HEK293 (cell line): ENCODE measurements around the gene TCERG1L.

Experiments
- KLF9 ChIP-seq: fragments of 450-650 bp; formaldehyde crosslinking; IDR thresholded peaks from 2 replicates; pipeline ENCODE4 v1.5.1; 2016; ENCODE audit warnings: missing biosample characterization, missing genetic modification characterization, low read depth
- TRIM28 ChIP-seq: IDR thresholded peaks from 2 replicates; pipeline ENCODE4 v1.6.1; 2011; ENCODE audit warnings: low read length, control low read depth, borderline replicate concordance
- ZBTB1 ChIP-seq: fragments of 450-650 bp; formaldehyde crosslinking; IDR thresholded peaks from 2 replicates; pipeline ENCODE4 v1.5.1; 2016; ENCODE audit warnings: missing biosample characterization, missing genetic modification characterization
- ZNF121 ChIP-seq: fragments of 450-650 bp; formaldehyde crosslinking; IDR thresholded peaks from 2 replicates; pipeline ENCODE4 v1.5.1; 2016; ENCODE audit warnings: missing biosample characterization, missing genetic modification characterization
- ZNF266 ChIP-seq: fragments of 450-650 bp; formaldehyde crosslinking; IDR thresholded peaks from 2 replicates; pipeline ENCODE4 v1.5.1; 2016; ENCODE audit warnings: missing biosample characterization, missing genetic modification characterization, low read depth
- ZNF660 ChIP-seq: fragments of 450-650 bp; IDR thresholded peaks from 2 replicates; pipeline ENCODE4 v1.5.1; 2018; ENCODE audit warnings: missing biosample characterization, mild to moderate bottlenecking, missing genetic modification characterization
- TF ChIP-seq, protein P1 (sequence below): fragments of 450-650 bp; formaldehyde crosslinking; IDR thresholded peaks from 2 replicates; pipeline ENCODE4 v1.5.1; 2016; ENCODE audit warnings: missing biosample characterization, missing genetic modification characterization

DNA sequence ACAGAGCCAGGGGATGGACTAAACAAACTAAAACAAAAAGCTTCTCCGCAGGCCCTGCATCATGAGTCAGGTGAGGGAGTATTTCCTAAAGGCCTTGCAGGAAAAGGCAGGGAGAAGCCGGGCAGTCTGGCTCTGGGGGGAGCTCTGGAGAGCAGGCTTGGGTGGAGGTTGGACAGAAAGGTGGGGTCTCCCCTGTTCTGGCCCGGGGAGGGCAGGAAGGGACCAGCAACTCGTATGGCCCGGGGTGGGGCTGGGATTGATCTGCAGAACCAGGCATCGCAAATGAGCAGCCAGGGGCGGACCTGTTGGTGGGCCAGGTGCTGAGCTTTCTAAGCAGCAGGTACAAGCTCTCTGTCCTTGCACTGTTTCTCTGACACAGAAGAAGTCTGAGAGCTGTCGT, 235.2 kb downstream of the TCERG1L start:
- TF ChIP-seq, protein P1, sequence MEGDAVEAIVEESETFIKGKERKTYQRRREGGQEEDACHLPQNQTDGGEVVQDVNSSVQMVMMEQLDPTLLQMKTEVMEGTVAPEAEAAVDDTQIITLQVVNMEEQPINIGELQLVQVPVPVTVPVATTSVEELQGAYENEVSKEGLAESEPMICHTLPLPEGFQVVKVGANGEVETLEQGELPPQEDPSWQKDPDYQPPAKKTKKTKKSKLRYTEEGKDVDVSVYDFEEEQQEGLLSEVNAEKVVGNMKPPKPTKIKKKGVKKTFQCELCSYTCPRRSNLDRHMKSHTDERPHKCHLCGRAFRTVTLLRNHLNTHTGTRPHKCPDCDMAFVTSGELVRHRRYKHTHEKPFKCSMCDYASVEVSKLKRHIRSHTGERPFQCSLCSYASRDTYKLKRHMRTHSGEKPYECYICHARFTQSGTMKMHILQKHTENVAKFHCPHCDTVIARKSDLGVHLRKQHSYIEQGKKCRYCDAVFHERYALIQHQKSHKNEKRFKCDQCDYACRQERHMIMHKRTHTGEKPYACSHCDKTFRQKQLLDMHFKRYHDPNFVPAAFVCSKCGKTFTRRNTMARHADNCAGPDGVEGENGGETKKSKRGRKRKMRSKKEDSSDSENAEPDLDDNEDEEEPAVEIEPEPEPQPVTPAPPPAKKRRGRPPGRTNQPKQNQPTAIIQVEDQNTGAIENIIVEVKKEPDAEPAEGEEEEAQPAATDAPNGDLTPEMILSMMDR (tag by site-specific recombination), result no peak
- TF ChIP-seq TRIM28, result no peak
- no peak for TF ChIP-seq ZNF660
- TF ChIP-seq ZNF266 (tag by site-specific recombination), result no peak
- TF ChIP-seq KLF9, result no peak
- no peak for TF ChIP-seq ZNF121
- TF ChIP-seq ZBTB1 (tag by site-specific recombination), result no peak
